NCI-H2171 treated with DMSO at 0.1 percent for 48 hours (cell line): ENCODE measurements around the gene OTOA.
"Not testable (repeated sequence)": the region's sequence is repeated elsewhere in the genome, so short reads cannot be mapped to it uniquely, and the experiment has no call there.

Experiments used
- DNase-seq: peaks from one replicate; lab custom pipeline; 2025; lab: John Stamatoyannopoulos, UW

OTOA gene

GRCh38 chr16:21641916-21642315 lies 21.9 kb upstream of the OTOA start:
- no peak for DNase-seq

DNA sequence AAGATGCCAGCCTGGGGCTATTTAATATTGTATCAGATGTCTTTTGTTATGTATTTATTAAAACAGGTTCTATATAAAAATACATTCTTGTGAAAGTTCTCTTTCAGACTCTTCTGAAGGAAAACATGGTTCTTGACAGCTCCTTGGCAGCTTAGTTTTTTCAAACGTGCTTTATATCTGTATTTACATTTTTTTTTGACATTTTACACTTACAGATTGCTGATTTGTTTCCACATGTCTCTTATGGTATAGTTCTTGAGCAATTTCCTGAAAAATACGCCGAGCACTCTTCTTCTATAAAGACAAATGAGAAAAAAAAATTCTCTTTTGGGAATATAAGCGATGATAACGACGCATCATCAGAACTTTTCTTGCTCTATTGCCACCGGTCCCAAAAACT lies 20.9 kb upstream of the OTOA start:
- DNase-seq, result no peak

GRCh38 chr16:21643785-21644184 lies 20.0 kb upstream of the OTOA start:
- no peak for DNase-seq

DNA sequence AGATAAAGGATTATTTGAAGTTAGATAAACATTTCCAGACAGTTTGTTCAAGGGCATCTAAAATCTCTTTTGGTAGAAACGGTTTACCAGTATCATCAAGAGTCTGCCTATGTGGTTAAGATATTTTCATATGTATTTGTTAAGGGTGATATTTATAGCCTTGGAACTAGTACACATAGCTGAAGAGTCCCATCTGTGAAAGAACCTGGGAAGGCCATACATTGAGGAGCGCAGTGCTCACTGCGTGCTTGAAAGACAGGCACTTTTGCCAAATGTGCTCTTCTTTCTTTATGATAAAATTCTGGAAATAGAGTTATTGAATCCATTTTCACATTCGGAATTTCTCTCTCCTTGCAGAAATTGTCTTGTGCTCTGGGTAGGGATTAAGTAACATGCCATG lies 19.1 kb upstream of the OTOA start:
- no peak for DNase-seq

DNA sequence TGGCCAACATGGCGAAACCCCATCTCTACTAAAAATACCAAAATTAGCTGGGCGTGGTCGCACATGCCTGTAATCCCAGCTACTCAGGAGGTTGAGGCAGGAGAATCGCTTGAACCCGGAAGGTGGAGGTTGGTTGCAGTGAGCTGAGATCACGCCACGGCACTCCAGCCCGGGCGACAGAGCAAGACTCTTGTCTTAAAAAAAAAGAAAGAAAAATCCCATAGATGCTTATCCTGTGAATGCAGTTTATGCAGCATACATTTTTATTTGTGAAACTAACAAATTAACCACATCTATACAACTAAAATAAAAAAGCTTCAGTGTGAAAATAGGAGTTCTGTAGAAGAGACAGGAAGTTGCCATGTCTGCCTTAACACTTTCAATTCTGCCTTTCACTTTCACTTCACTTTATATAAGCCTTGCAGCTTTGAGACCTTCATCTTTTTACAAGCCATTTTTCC lies 18.5 kb upstream of the OTOA start:
- DNase-seq, result no peak

- no peak for DNase-seq
These were observed 17.7 kb upstream of the OTOA start for GRCh38 chr16:21646091-21646490.

DNA sequence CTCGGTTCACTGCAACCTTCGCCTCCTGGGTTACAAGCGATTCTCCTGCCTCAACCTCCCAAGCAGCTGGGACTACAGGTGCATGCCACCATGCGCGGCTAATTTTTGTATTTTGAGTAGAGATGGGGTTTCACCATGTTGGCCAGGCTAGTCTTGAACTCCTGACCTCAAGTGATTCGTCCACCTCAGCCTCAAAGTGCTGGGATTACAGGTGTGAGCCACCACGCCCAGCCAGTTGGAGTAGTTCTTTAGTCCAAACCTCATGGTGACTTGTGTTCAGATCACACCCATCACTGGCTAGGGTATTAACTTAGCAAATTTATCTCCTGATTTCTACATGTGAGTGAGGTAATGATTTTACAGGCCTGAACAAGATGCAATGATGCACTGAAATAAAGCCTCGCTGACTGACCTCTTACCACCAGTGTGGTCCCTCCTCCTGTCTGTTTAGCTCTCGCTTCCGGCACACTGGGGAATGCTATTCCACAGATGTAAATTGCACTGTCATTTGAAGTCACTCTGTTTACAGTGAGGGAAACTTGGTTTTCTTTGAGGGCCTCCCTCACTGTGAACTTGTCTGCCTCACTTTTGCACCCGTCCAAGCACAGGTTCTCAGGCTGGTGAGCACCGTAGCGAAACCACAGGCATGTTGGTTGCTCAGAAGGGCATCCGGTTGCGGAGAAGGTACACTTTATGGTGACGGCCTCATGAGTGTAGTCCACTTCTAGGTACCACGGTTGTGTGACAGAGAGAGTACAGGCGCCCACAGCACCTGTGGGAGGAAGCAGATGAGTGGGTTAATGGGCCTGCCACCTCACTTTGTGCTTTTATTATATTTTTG lies 16.8 kb upstream of the OTOA start:
- no peak for DNase-seq

DNA sequence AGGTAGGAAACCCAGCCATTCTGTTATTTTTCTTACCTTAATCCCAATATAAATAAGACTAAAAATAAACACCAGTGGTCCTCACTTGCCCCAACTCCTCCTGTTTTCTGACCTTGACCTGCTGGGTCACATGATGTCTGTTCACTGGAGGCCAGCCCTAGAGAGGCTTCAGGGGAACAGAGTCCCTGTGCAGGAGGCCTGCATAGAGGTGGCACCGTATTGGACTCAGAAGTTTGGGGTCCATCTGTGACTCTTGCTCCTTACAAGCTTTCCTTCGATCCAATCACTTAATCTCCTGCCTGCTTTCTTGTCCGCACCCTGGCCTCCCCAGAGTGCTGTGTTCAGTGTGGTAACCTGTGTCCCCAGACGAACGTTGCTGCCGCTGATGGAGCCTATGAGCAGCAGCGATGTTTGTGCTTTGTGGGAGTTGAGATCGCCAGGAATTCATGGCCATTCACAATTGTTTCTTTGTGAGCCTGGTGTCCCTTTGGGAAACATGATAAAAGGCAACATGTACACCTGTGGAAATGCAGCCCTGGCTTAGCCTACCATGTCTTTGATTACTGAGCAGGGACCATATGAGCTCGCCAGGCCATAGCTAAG lies 16.1 kb upstream of the OTOA start:
- no peak for DNase-seq

- DNase-seq, result not testable (repeated sequence)
These were observed 13.9 kb upstream of the OTOA start for GRCh38 chr16:21649826-21650406.

DNA sequence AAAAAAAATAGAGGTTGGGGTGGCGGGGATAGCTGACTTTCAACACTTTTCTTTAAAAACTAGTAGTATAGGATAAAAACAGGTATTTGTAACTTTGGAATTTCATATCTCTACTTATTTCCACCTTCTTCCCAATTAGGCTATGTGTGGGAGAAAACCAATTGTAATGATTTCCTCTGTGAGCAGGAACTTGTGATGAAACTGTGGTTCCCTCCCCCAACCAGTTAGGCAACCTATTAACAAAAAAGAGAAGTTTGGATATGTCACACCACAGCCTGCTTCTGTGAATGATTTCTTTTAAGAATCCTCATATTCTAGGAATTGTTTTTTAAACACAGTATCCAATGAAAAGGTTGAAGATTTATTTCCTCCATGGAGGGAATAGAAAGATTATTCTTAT lies 13.2 kb upstream of the OTOA start:
- no peak for DNase-seq

GRCh38 chr16:21651515-21651914 lies 12.3 kb upstream of the OTOA start:
- no peak for DNase-seq

DNA sequence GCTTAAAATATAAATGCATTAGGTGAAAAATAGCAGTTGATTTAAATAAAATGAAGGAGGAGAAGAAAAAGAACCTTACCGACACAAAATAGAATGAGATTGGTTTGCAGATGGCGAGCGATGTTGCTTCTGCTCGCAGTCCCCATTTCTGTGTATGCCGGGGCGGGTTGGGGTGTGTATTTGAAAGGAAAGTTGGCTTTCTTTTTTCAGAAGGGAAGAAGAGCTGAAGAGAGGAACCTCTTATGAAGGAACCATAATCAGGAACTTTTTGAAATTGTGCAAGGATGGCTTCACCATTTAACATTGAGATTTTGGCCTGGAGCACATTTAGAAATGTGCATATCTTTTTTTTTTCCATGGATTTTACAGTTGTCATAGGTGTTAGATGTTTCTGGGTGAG lies 11.3 kb upstream of the OTOA start, which contains the start of gene IGSF6:
TSS of gene IGSF6 (minus strand) at position 156 of the 400 bp plus-strand sequence. CDS start at position 146, 10 bp downstream.
- no peak for DNase-seq

DNA sequence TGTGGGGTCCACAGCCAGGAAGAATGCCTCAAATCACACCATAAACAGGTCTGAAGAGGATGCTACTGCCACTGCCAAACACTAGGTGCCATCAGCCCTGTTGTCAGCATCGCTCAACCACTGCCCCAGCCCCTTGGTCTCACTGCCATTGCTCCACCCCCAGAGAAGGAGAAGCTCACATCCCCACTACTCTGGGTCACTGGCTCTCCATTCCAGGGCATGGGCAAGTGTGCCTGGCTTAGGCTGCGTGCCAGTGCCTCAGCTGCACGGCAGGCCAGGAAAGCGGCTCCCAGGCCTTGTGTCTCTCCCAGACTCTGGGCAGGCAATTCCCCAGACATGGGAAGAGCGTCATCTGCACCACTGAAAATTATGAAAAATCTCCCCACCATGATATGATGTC lies 10.2 kb upstream of the OTOA start:
- DNase-seq, result no peak

GRCh38 chr16:21654466-21654865 lies 9.3 kb upstream of the OTOA start:
- DNase-seq, result no peak

- DNase-seq, result no peak
These were observed 8.9 kb upstream of the OTOA start for GRCh38 chr16:21654881-21655280.

GRCh38 chr16:21656795-21657768 lies 6.7 kb upstream of the OTOA start:
- peak; percentile 64 for DNase-seq

DNA sequence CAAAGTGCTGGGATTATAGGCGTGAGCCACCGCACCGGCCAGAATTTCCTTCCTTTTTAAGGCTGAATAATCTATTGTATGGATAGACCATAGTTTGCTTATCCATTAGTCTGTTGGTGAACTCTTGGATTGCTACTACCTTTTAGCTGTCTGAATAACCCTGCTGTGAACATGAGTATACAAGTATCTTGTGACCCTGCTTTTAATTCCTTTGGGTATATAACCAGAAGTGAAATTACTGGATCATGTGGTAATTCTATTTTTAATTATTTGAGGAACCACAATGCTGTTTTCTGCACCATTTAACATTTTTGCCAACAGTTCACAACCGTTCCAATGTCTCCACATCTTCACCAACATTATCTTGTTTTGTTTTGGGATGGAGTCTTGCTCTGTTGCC lies 4.6 kb upstream of the OTOA start:
- DNase-seq, result no peak

GRCh38 chr16:21664801-21665492 lies 1.2 kb downstream of the OTOA start:
- no peak for DNase-seq

DNA sequence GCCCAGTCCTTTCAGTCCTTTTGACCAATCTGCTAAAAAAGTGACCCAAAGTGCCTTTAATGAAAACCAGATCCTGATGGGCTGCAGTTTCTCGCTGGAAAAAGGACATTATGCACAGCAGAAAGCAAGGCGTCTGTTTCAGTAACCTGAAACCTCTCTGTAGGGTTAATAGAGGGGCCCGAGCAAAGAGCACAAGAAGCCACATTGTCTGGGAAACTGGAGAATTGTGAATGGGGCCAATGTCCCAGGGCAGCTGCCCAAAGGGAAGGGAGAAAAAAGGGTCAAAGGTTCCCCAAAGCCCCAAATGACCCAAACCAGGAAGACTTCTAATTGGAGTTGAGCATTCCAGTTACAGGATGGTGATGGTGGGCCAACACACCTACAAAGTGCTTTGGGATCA lies 3.0 kb downstream of the OTOA start:
- DNase-seq, result peak; percentile 25

DNA sequence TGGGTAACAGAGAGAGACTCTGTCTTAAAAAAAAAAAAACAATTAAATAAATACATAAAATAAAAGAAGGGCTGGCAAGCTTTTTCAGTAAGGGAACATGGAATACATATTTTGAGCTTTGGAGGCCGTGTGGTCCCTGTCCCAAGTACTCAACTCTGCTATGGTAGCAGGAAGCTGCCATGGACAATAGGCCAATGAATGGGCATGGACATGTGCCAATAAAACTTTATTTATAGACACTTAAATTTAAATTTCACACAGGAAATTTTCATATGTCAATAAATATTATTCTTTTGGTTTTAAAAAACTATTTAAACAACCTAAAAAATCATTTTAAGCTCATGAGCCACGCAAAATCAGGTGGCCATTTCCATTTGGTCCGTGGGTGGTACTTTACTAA lies 3.8 kb downstream of the OTOA start:
- no peak for DNase-seq

GRCh38 chr16:21673469-21673868 lies 9.7 kb downstream of the OTOA start:
- no peak for DNase-seq
